A673 (cell line): ENCODE results near the gene IRAK3. TPM values are rescaled to one million over a fixed set of nuclear protein-coding genes. Genes with fewer than 3 reads are reported as not detected.
A peak's percentile ranks its signal among the peaks of the same experiment; 100 is the strongest.

Source experiments
- BruUV-seq: library from RNA; stranded (reverse); fragments of 400-500 nt; replicated peaks from 2 replicates; lab custom pipeline; 2021; lab: Mats Ljungman, UMichigan
- CTCF ChIA-PET: fragments of 300-600 bp; sonication (Branson Sonifier 250); formaldehyde crosslinking; loops from one replicate; lab custom pipeline; 2022; ENCODE audit warnings: antibody characterized with exemption; lab: Charles Lee
- POLR2A ChIA-PET: fragments of 300-600 bp; sonication (Branson Sonifier 250); formaldehyde crosslinking; loops from one replicate; lab custom pipeline; 2022; ENCODE audit warnings: antibody characterized with exemption; ENCODE audit not compliant: low non-redundant PET; lab: Charles Lee
- DNase-seq: peaks from one replicate; pipeline ENCODE4 v3.0.0-alpha.2; 2015; ENCODE audit warnings: low spot score
- H3K27ac ChIP-seq: fragments of 200-600 bp; sonication (generic); 2 replicates; pipeline ENCODE4 v1.5.1; 2016; ENCODE audit warnings: mixed run types, low read depth, mild to moderate bottlenecking, mixed read lengths, antibody characterized with exemption, low read length; ENCODE audit not compliant: poor library complexity, severe bottlenecking
- H3K27me3 ChIP-seq: fragments of 200-600 bp; sonication (generic); replicated peaks from 2 replicates; pipeline ENCODE4 v1.6.1; 2017; ENCODE audit warnings: mixed run types, low read depth, mild to moderate bottlenecking, mixed read lengths, antibody characterized with exemption, low read length; ENCODE audit not compliant: insufficient read depth, poor library complexity
- H3K36me3 ChIP-seq: fragments of 200-600 bp; sonication (generic); 2 replicates; pipeline ENCODE4 v1.6.1; 2016; ENCODE audit warnings: mixed run types, mild to moderate bottlenecking, mixed read lengths, antibody characterized with exemption, low read length; ENCODE audit not compliant: insufficient read depth, poor library complexity, severe bottlenecking
- H3K4me1 ChIP-seq: fragments of 200-600 bp; sonication (generic); 2 replicates; pipeline ENCODE4 v1.6.1; 2017; ENCODE audit warnings: mixed run types, mild to moderate bottlenecking, mixed read lengths, antibody characterized with exemption, low read length; ENCODE audit not compliant: insufficient read depth, poor library complexity, severe bottlenecking
- H3K4me3 ChIP-seq: fragments of 200-600 bp; sonication (generic); 2 replicates; pipeline ENCODE4 v1.5.1; 2016; ENCODE audit warnings: low read depth, mixed run types, mild to moderate bottlenecking, mixed read lengths, low read length; ENCODE audit not compliant: poor library complexity, severe bottlenecking
- H3K9me3 ChIP-seq: fragments of 200-600 bp; sonication (generic); 2 replicates; pipeline ENCODE4 v1.6.1; 2016; ENCODE audit warnings: mixed run types, low read depth, mild to moderate bottlenecking, mixed read lengths, antibody characterized with exemption, low read length; ENCODE audit not compliant: poor library complexity, severe bottlenecking
- EZH2 ChIP-seq: fragments of 200-600 bp; sonication (generic); IDR thresholded peaks from 2 replicates; pipeline ENCODE4 v1.6.1; 2017; ENCODE audit warnings: borderline replicate concordance, low read depth, mild to moderate bottlenecking, mixed read lengths, antibody characterized with exemption, low read length; ENCODE audit not compliant: poor library complexity, severe bottlenecking
- intact Hi-C: fragments of 100-400 bp; cut with micrococcal nuclease; formaldehyde crosslinking; loops from one replicate; pipeline ENCODE4 v1.10.0; 2022; ENCODE audit not compliant: unreplicated experiment
- total RNA-seq: library from RNA; stranded (reverse); gene quantifications from 2 replicates; pipeline ENCODE4 v1.2.3, GENCODE V29; 2021
- TF ChIP-seq, protein P1 (sequence below): fragments of 300-800, 200-600 bp; sonication (generic); conservative IDR thresholded peaks from 2 replicates; pipeline ENCODE4 v1.5.1; 2017; ENCODE audit warnings: low read depth, mild to moderate bottlenecking, antibody characterized with exemption, low read length, moderate library complexity, mixed read lengths

IRAK3 gene
- total RNA-seq, 1 experiment from 2014 or later, result 0.19 TPM

- H3K27ac ChIP-seq, result no peak overlapping the region
- ChIA-PET CTCF (no interaction called here), POLR2A (no interaction called here)
- TF ChIP-seq EZH2, result no peak
- TF ChIP-seq, protein P1, sequence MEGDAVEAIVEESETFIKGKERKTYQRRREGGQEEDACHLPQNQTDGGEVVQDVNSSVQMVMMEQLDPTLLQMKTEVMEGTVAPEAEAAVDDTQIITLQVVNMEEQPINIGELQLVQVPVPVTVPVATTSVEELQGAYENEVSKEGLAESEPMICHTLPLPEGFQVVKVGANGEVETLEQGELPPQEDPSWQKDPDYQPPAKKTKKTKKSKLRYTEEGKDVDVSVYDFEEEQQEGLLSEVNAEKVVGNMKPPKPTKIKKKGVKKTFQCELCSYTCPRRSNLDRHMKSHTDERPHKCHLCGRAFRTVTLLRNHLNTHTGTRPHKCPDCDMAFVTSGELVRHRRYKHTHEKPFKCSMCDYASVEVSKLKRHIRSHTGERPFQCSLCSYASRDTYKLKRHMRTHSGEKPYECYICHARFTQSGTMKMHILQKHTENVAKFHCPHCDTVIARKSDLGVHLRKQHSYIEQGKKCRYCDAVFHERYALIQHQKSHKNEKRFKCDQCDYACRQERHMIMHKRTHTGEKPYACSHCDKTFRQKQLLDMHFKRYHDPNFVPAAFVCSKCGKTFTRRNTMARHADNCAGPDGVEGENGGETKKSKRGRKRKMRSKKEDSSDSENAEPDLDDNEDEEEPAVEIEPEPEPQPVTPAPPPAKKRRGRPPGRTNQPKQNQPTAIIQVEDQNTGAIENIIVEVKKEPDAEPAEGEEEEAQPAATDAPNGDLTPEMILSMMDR, result no peak
- H3K4me1 ChIP-seq, result no peaks in the 10 kb centered on the region
- H3K36me3 ChIP-seq, result no peaks in the 10 kb centered on the region
- BruUV-seq, result no TSS peak
- no peak for DNase-seq
- H3K4me3 ChIP-seq, result no peak overlapping the region
- intact Hi-C loops, result loop anchor here (2.0 to 5.0 kb wide), 2 partner anchors 140 to 424 kb away; no protein-coding TSS in a partner anchor
- H3K9me3 ChIP-seq, result no peaks in the 10 kb centered on the region
- peaks cover under 1% of the 10 kb centered on the region for H3K27me3 ChIP-seq
These were observed 79.5 kb downstream of the IRAK3 start for GRCh38 chr12:66268562-66268961.

DNA sequence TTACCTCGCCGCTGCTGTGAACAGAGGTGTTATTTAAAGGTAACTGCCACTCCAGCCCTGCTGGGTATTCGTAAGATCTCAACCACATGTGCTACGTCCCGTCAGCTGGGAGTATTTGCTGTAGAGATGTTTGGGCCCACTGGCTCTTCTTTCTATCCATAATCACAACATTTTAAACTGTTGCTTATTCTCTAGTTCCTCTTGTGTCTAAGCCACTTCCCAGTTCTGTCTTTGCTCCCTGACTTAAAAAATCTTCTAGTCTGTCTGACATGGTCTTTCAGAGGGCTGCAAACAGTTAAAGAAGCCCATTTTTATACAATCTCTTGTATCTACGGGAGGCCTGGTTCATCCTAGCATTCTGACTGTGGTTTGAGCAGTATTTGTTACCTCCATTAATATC, 80.1 kb downstream of the IRAK3 start:
- intact Hi-C loops, result loop anchor here (2.0 to 5.0 kb wide), 2 partner anchors 140 to 423 kb away; no protein-coding TSS in a partner anchor
- no peak for DNase-seq
- no peaks in the 10 kb centered on the region for H3K36me3 ChIP-seq
- H3K4me3 ChIP-seq, result no peak overlapping the region
- no peak overlapping the region for H3K27ac ChIP-seq
- ChIA-PET POLR2A (no interaction called here), CTCF (interaction anchor here (1.3 kb wide), 1 partner anchor 124 kb away, joined by 7 read pairs; no protein-coding TSS in a partner anchor)
- H3K9me3 ChIP-seq, result no peaks in the 10 kb centered on the region
- BruUV-seq, result no TSS peak
- TF ChIP-seq, protein P1, result no peak
- TF ChIP-seq EZH2, result no peak
- H3K4me1 ChIP-seq, result no peaks in the 10 kb centered on the region
- H3K27me3 ChIP-seq, result no peaks in the 10 kb centered on the region

- no peak overlapping the region for H3K27ac ChIP-seq
- no peaks in the 10 kb centered on the region for H3K36me3 ChIP-seq
- intact Hi-C loops, result loop anchor here (2.0 to 5.0 kb wide), 2 partner anchors 139 to 422 kb away; no protein-coding TSS in a partner anchor
- peak; percentile 67 for DNase-seq
- ChIA-PET CTCF (interaction anchor here (1.3 kb wide), 1 partner anchor 125 kb away, joined by 7 read pairs; no protein-coding TSS in a partner anchor), POLR2A (interaction anchor here (0.6 kb wide), 1 partner anchor 238 kb away, joined by 3 read pairs; no protein-coding TSS in a partner anchor)
- TF ChIP-seq, protein P1, result peak; percentile 78
- TF ChIP-seq EZH2, result no peak
- no peaks in the 10 kb centered on the region for H3K4me1 ChIP-seq
- H3K27me3 ChIP-seq, result no peaks in the 10 kb centered on the region
- BruUV-seq, result no TSS peak
- no peak overlapping the region for H3K4me3 ChIP-seq
- H3K9me3 ChIP-seq, result no peaks in the 10 kb centered on the region
These were observed 80.9 kb downstream of the IRAK3 start for GRCh38 chr12:66269757-66270383.
